HT-29 (cell line): ENCODE measurements around the gene CASQ1. TPM values are rescaled to one million over a fixed set of nuclear protein-coding genes. Genes with fewer than 3 reads are reported as not detected.

Experiments
- DNase-seq: peaks from one replicate; pipeline ENCODE4 v3.0.0-alpha.2; 2015; ENCODE audit warnings: low spot score
- total RNA-seq: library from RNA; depleted of rRNA; stranded (reverse); fragments of >200 nt; shearing (Covaris generic); gene quantifications from 2 replicates; pipeline ENCODE4 v1.2.3, GENCODE V29; 2014; rRNA removed

The CASQ1 gene
- total RNA-seq, 1 experiment from 2014 or later = not detected

GRCh38 chr1:160226623-160227022 is 36.2 kb downstream of the CASQ1 start:
- DNase-seq = no peak

GRCh38 chr1:160227034-160227433 is 36.7 kb downstream of the CASQ1 start:
- DNase-seq = no peak

- DNase-seq = no peak
These were observed 37.2 kb downstream of the CASQ1 start for GRCh38 chr1:160227561-160227960.

GRCh38 chr1:160228431-160228830 is 38.1 kb downstream of the CASQ1 start:
- DNase-seq = no peak

GRCh38 chr1:160232911-160233310 is 42.5 kb downstream of the CASQ1 start:
- no peak for DNase-seq

- no peak for DNase-seq
These were observed 46.4 kb downstream of the CASQ1 start for GRCh38 chr1:160236806-160237205.

- no peak for DNase-seq
These were observed 47.2 kb downstream of the CASQ1 start for GRCh38 chr1:160237558-160237957.

GRCh38 chr1:160238408-160238807 is 48.0 kb downstream of the CASQ1 start:
- no peak for DNase-seq

- DNase-seq = no peak
These were observed 49.4 kb downstream of the CASQ1 start for GRCh38 chr1:160239582-160240299.

- no peak for DNase-seq
These were observed 53.4 kb downstream of the CASQ1 start for GRCh38 chr1:160243767-160244166.

GRCh38 chr1:160244209-160244608 is 53.8 kb downstream of the CASQ1 start:
- no peak for DNase-seq

GRCh38 chr1:160245434-160245833 is 55.1 kb downstream of the CASQ1 start:
- no peak for DNase-seq

- no peak for DNase-seq
These were observed 56.7 kb downstream of the CASQ1 start for GRCh38 chr1:160247053-160247452.

- DNase-seq = no peak
These were observed 60.6 kb downstream of the CASQ1 start for GRCh38 chr1:160251011-160251410.

Other genes starting within 250 kb of the CASQ1 start
- gene IGSF9, start 245.0 kb upstream of the CASQ1 start, total RNA-seq = 5.9 and 6.5 TPM in 2 replicates
- gene SLAMF9, start 236.3 kb upstream of the CASQ1 start, total RNA-seq = not detected in 2 replicates
- 3.6 and 4.0 TPM in 2 replicates for gene PIGM, start 158.6 kb upstream of the CASQ1 start, total RNA-seq
- not detected in 2 replicates for gene KCNJ10, start 120.4 kb upstream of the CASQ1 start, total RNA-seq
- not detected in 2 replicates for gene KCNJ9, start 109.0 kb upstream of the CASQ1 start, total RNA-seq
- gene IGSF8, start 92.0 kb upstream of the CASQ1 start, total RNA-seq = 21.9 and 24.7 TPM in 2 replicates
- gene ATP1A2, start 74.8 kb upstream of the CASQ1 start, total RNA-seq = not detected in 2 replicates
- gene ATP1A4, start 39.0 kb upstream of the CASQ1 start, total RNA-seq = not detected in 2 replicates
- gene PEA15, start 14.8 kb downstream of the CASQ1 start, total RNA-seq = 31.6 and 38.7 TPM in 2 replicates
- 54.1 and 69.3 TPM in 2 replicates for gene DCAF8, start 72.0 kb downstream of the CASQ1 start, total RNA-seq
- gene PEX19, start 94.6 kb downstream of the CASQ1 start, total RNA-seq = 19.5 and 28.1 TPM in 2 replicates
- gene COPA, start 152.7 kb downstream of the CASQ1 start, total RNA-seq = 73.9 and 74.3 TPM in 2 replicates
- 26.0 and 30.9 TPM in 2 replicates for gene NCSTN, start 152.8 kb downstream of the CASQ1 start, total RNA-seq
- not detected in 2 replicates for gene NHLH1, start 176.5 kb downstream of the CASQ1 start, total RNA-seq
- gene VANGL2, start 210.0 kb downstream of the CASQ1 start, total RNA-seq = 1.5 and 1.6 TPM in 2 replicates